GM15510 (cell line): ENCODE data around the gene SLC5A10.

Source experiments
- POLR2A ChIP-seq: IDR thresholded peaks from 3 replicates; pipeline ENCODE4 v1.6.1; 2011; ENCODE audit warnings: borderline replicate concordance; ENCODE audit not compliant: insufficient read length; ENCODE audit errors: extremely low read depth

SLC5A10 gene

GRCh38 chr17:18957831-18958230, 5.9 kb downstream of the SLC5A10 start:
- TF ChIP-seq POLR2A, result no peak

- no peak for TF ChIP-seq POLR2A
Measured at GRCh38 chr17:18958611-18959010, 6.6 kb downstream of the SLC5A10 start.

DNA sequence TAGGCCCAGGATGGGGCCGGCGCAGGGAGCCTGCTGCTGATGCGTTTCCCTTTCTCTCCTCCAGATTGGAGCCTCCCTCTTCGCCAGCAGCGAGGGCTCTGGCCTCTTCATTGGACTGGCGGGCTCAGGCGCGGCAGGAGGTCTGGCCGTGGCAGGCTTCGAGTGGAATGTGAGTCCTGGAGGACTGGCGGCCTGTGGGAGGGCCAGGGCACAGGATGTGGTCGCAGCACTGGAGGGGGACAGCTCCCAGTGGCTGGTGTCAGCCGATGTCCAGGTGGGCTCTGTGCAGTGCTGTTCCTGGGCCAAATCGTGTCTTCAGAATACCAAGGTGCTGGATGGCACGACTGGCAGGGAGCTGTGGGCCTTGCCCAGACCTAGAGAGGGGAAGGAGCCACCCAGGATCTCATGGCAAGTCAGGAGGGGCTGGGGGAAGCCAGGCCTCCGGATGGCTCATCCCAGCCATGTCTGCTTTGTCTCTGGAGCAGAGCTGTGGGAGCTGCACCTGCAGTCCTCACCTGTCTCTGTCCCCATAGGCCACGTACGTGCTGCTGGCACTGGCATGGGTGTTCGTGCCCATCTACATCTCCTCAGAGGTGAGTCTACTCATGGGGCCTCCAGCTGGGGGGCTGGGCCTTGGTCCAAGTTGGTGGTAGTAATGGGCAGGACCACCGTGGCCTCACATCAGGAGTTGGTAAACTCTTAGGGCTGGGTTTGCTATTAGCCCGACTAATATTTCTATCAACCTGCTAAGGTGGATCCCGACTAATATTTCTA, 7.3 kb downstream of the SLC5A10 start:
- no peak for TF ChIP-seq POLR2A

DNA sequence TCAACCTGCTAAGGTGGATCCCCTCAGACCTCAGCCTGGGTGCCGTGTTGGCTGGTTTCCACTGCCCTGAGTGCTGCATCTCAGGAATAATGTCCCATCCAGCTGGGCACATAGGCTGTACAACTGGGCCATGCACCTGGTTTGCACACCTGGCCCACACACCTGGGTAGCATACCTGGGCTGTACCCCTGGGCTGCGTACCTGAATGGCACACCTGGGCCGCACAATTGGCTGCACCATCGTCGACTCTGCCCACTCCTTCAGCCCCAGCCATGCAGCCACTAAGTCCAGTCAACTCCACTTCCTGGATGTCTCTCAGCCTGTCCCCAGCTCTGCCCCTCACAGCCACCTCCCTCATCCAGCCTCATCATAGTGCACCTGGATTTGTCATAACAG, 7.9 kb downstream of the SLC5A10 start:
- TF ChIP-seq POLR2A, result no peak

- TF ChIP-seq POLR2A, result no peak
Measured at GRCh38 chr17:18960241-18960665, 8.3 kb downstream of the SLC5A10 start.

GRCh38 chr17:18960803-18961511, 9.0 kb downstream of the SLC5A10 start:
- TF ChIP-seq POLR2A, result no peak

GRCh38 chr17:18961634-18962493, 9.9 kb downstream of the SLC5A10 start:
- no peak for TF ChIP-seq POLR2A

- TF ChIP-seq POLR2A, result no peak
Measured at GRCh38 chr17:18962494-18962815, 10.5 kb downstream of the SLC5A10 start.

GRCh38 chr17:18963126-18964017, 11.4 kb downstream of the SLC5A10 start:
- no peak for TF ChIP-seq POLR2A

DNA sequence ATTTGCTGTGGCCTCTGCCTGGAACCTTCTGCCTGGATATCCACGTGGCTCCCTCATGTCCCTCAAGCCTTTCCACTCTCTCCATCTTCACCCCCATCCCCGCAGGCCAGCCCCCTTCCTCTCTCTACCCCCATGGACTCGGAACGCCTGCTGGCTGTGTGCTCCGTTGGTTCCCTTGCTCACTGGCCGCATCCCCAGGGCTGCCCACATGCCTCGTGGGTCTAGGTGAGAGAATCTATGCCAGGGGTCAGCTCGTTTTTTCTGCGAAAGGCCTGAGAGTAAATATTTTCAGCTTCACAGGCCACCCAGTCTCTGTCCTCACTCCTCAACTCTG, 12.0 kb downstream of the SLC5A10 start:
- no peak for TF ChIP-seq POLR2A

GRCh38 chr17:18964550-18964949, 12.6 kb downstream of the SLC5A10 start:
- no peak for TF ChIP-seq POLR2A

DNA sequence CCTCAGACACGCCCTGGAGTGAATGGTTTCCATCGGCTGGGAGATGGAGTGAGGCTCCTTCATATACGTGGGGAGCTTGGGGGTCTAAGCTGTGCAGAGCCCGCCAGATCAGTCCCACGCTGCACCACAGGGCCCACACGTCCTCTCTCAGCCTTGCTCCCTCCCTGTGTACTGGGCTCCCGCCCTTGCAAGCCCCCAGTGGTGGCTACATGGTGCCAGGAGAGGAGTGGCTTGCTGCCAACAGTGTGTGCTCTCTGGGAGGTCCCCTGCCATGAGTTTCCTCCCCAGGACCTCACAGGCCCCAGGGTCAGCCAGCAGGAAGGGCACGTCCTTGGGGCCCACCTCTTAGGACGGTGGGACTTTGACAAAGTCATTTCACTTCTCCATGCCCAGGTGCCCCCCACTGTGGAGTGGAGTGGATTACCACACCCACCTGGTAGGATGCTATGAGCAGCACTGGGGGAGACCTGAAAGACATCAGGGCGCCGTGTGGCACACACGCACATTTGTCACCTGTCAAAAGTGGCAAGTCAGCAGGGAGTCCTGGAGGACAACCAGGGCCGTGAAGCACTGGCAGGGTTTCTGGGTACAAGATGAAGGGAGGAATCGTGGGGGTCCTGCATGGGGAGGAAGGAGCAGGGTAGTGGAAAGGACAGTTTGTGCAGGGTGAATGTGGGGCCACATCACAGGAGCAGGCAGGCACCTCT, 13.7 kb downstream of the SLC5A10 start:
- no peak for TF ChIP-seq POLR2A

DNA sequence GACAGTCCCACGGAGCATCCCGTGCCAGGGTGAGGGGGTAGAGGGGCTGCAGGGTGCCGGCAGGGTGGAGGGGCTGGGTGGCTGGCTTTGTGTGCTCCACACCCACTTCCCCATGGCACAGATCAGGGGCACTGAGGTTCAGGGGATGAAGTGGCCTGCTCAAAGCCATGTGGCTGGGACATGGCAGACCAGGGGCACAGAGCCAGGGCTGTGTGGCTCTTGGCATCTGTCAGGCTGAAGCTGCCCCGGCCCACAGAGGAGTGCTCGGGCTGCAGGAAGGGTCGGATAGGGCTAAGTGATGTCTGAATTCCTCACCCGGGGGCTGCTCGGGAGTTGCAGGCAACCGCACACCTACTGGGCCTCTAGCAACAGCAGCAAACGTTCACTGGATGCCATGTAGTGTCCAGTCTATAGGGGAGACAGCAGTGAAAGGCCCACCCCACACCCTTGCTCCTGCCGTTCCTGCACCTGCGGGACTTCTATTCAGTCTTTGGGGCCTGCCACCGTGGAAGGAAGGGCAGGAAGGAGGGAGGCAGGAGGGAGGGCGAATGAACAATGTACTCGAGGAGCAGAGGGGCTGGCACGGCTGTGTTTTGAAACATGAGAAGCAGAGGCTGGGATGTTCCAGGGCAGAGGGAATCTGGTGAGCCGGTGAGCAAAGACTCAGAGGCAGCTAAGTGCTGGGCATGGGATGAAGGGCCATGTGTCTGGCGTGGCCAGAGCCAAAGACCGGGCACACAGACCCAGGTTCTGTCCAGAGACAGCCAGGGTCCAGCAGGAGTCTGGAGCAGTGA, 15.1 kb downstream of the SLC5A10 start:
- TF ChIP-seq POLR2A, result no peak

- no peak for TF ChIP-seq POLR2A
Measured at GRCh38 chr17:18967916-18968315, 16.0 kb downstream of the SLC5A10 start.

DNA sequence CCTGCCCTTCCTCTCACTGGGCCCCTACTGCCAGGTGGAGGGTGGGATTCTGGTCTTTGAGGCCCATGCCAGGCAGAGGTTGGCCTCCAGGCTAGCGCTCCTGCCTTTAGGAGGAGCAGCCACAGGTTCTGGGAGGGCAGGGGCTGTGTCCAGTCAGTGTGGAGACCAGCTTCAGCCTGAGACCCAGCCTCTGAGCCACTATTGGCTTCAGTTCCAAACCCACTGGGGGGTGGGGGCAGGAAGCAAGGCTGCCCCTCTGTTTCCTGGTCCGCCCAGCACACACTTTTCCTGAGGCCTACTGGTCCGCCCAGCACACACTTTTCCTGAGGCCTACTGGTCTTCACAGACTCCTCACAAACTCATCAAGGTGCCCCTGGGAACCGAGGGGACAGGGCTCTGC, 16.4 kb downstream of the SLC5A10 start:
- no peak for TF ChIP-seq POLR2A
